Ectodermal cell (in vitro differentiated cells): ENCODE results near the gene WDR88.
"Not testable (repeated sequence)": the region's sequence is repeated elsewhere in the genome, so short reads cannot be mapped to it uniquely, and the experiment has no call there.

ENCODE experiments used
- H3K27ac ChIP-seq: 2 replicates; pipeline ENCODE4 v1.7.0; 2013; ENCODE audit warnings: mild to moderate bottlenecking, low read depth, low read length; ENCODE audit not compliant: insufficient read depth, poor library complexity, severe bottlenecking
- H3K27me3 ChIP-seq: 2 replicates; pipeline ENCODE4 v1.7.0; 2013; ENCODE audit warnings: mild to moderate bottlenecking, low read length; ENCODE audit not compliant: insufficient read depth, control insufficient read depth, poor library complexity, severe bottlenecking
- H3K36me3 ChIP-seq: one replicate; pipeline ENCODE4 v1.7.0; 2013; ENCODE audit warnings: low read length; ENCODE audit not compliant: control insufficient read depth, insufficient read depth
- H3K4me1 ChIP-seq: one replicate; pipeline ENCODE4 v1.7.0; 2013; ENCODE audit warnings: low read length; ENCODE audit not compliant: control insufficient read depth, insufficient read depth
- H3K4me3 ChIP-seq: 2 replicates; pipeline ENCODE4 v1.7.0; 2013; ENCODE audit warnings: low read depth, low read length, control low read depth; ENCODE audit not compliant: insufficient read depth
- H3K9me3 ChIP-seq: 2 replicates; pipeline ENCODE4 v1.7.0; 2013; ENCODE audit warnings: mild to moderate bottlenecking, low read length, moderate library complexity; ENCODE audit not compliant: control insufficient read depth
- WGBS, 2 experiments: methylation state at CpG; one replicate each; pipeline ENCODE4 v1.1.7; 2013; ENCODE audit warnings: missing lambda C conversion rate in 2 of 2; 5-methylcytosine and 5-hydroxymethylcytosine counted together

WDR88 gene

GRCh38 chr19:33177417-33177979 is 45.6 kb downstream of the WDR88 start:
- H3K4me3 ChIP-seq, result peak overlapping the region; percentile 65
- H3K9me3 ChIP-seq, result no peaks in the 10 kb centered on the region
- no peaks in the 10 kb centered on the region for H3K27me3 ChIP-seq
- 1 to 2% methylated on average over 38 of the region's 38 CpGs for WGBS, 2 experiments
- H3K4me1 ChIP-seq, result peaks cover 14% of the 10 kb centered on the region
- H3K27ac ChIP-seq, result peak overlapping the region; percentile 75
- no peaks in the 10 kb centered on the region for H3K36me3 ChIP-seq

GRCh38 chr19:33186431-33187182 is 54.7 kb downstream of the WDR88 start:
- H3K9me3 ChIP-seq, result no peaks in the 10 kb centered on the region
- H3K4me1 ChIP-seq, result no peaks in the 10 kb centered on the region
- no peak overlapping the region for H3K4me3 ChIP-seq
- no peaks in the 10 kb centered on the region for H3K27me3 ChIP-seq
- WGBS, 2 experiments, result 62 to 70% methylated on average over 10 of the region's 11 CpGs
- H3K27ac ChIP-seq, result no peak overlapping the region
- H3K36me3 ChIP-seq, result no peaks in the 10 kb centered on the region

GRCh38 chr19:33187183-33187540 is 55.2 kb downstream of the WDR88 start:
- H3K4me3 ChIP-seq, result no peak overlapping the region
- no peaks in the 10 kb centered on the region for H3K36me3 ChIP-seq
- WGBS, 2 experiments, result 79 to 84% methylated on average over 8 of the region's 8 CpGs
- no peaks in the 10 kb centered on the region for H3K9me3 ChIP-seq
- no peak overlapping the region for H3K27ac ChIP-seq
- no peaks in the 10 kb centered on the region for H3K4me1 ChIP-seq
- peaks cover under 1% of the 10 kb centered on the region for H3K27me3 ChIP-seq

DNA sequence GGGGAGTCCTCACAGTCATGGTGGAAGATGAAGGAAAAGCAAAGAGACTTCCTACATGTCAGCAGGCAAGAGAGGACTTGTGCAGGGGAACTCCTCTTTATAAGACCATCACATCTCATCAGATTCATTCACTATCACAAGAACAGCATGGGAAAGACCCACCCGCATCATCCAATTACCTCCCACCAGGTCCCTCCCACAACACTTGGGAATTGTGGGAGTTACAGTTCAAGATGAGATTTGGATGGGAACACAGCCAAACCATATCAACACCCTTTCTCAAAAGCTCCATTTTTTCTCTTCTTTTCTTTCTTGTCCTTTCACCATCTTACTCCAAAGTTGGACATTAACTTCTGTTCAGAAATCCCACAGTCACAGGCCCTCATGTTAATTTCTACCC is 57.5 kb downstream of the WDR88 start:
- Histone ChIP-seq H3K4me1 (no peaks in the 10 kb centered on the region), H3K27me3 (peaks cover 18% of the 10 kb centered on the region), H3K4me3 (no peak overlapping the region), H3K9me3 (no peaks in the 10 kb centered on the region), H3K36me3 (no peaks in the 10 kb centered on the region), H3K27ac (no peak overlapping the region)
- no CpG with 5 or more reads among the region's 1 CpG for WGBS, 2 experiments

DNA sequence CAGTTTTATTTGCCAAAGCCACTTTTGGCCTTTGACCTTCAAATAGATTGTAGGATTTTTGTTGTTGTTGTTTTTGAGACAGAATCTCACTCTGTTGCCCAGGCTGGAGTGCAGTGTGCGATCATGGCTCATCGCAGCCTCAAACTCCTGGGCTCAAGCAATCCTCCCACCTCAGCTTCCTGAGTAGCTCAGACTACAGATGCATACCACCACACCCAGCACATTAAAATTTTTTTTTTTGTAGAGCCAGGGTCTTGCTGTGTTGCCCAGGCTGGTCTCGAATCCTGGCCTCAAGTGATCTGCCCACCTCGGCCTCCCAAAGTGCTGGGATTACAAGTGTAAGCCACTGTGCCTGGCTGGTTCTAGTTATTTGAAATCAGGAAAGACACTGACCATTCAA is 59.2 kb downstream of the WDR88 start:
- peaks cover 25% of the 10 kb centered on the region for H3K27me3 ChIP-seq
- H3K36me3 ChIP-seq, H3K4me3 ChIP-seq, H3K27ac ChIP-seq, H3K9me3 ChIP-seq, H3K4me1 ChIP-seq: not testable (repeated sequence)
- 87 to 89% methylated on average over 4 of the region's 4 CpGs for WGBS, 2 experiments

- H3K36me3 ChIP-seq, result no peaks in the 10 kb centered on the region
- no peaks in the 10 kb centered on the region for H3K4me1 ChIP-seq
- peaks cover 25% of the 10 kb centered on the region for H3K27me3 ChIP-seq
- H3K9me3 ChIP-seq, result no peaks in the 10 kb centered on the region
- no peak overlapping the region for H3K4me3 ChIP-seq
- no peak overlapping the region for H3K27ac ChIP-seq
- WGBS, 2 experiments, result 92 to 93% methylated on average over 6 of the region's 6 CpGs
These were observed 59.6 kb downstream of the WDR88 start for GRCh38 chr19:33191501-33191900.

GRCh38 chr19:33192010-33192409 is 60.1 kb downstream of the WDR88 start:
- no peaks in the 10 kb centered on the region for H3K36me3 ChIP-seq
- H3K27me3 ChIP-seq, result peaks cover 25% of the 10 kb centered on the region
- no peaks in the 10 kb centered on the region for H3K9me3 ChIP-seq
- no peaks in the 10 kb centered on the region for H3K4me1 ChIP-seq
- no peak overlapping the region for H3K4me3 ChIP-seq
- H3K27ac ChIP-seq, result no peak overlapping the region
- 85 to 87% methylated on average over 7 of the region's 7 CpGs for WGBS, 2 experiments

GRCh38 chr19:33193269-33193864 is 61.5 kb downstream of the WDR88 start:
- 91 to 95% methylated on average over 6 to 8 of the region's 8 CpGs for WGBS, 2 experiments
- Histone ChIP-seq H3K9me3 (no peaks in the 10 kb centered on the region), H3K27me3 (peaks cover 25% of the 10 kb centered on the region), H3K36me3 (peaks cover 2% of the 10 kb centered on the region), H3K27ac (no peak overlapping the region), H3K4me1 (no peaks in the 10 kb centered on the region), H3K4me3 (no peak overlapping the region)

DNA sequence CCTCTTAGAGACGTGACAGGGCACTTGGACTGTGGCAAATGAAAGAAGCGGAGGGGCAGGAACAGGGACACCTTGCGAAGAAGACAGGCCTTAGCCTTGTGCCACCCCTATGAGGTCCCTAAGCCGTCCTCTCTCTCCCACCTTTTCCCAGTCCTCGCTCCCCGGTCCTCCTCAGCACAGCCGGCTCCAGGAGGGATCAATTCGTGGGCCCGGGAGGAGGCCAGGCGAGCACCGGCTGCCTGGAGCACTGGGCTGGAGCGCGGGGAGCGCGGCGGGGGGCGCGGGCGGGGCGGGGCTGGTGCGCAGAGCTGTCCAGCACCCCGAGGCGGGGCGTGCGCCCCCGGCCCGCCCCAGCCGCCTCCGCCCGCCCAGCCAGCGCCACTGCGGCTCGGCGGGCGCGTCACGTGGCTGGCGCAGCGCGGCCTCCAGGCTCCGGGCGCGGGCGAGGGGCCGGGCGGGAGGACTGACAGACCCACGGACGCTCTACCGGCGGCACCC is 62.0 kb downstream of the WDR88 start, which contains the start of gene LRP3:
TSS of gene LRP3 (plus strand) at position 466 of the 498 bp plus-strand sequence. CDS start 456 bp downstream, outside the sequence.
- WGBS, 2 experiments, result 5% methylated on average over 50 of the region's 50 CpGs
- Histone ChIP-seq H3K4me3 (peak within 1 kb of the TSS; percentile 62), H3K27ac (no peak within 1 kb of the TSS), H3K9me3 (no peaks in the 10 kb centered on the region), H3K36me3 (peaks cover 2% of the 10 kb centered on the region), H3K4me1 (no peaks in the 10 kb centered on the region), H3K27me3 (peaks cover 25% of the 10 kb centered on the region)

GRCh38 chr19:33194532-33194885 is 62.6 kb downstream of the WDR88 start:
- 0% methylated on average over 57 of the region's 57 CpGs for WGBS, 2 experiments
- Histone ChIP-seq H3K27me3 (peaks cover 25% of the 10 kb centered on the region), H3K9me3 (no peaks in the 10 kb centered on the region), H3K27ac (no peak overlapping the region), H3K4me3 (peak overlapping the region; percentile 62), H3K4me1 (no peaks in the 10 kb centered on the region), H3K36me3 (peaks cover 2% of the 10 kb centered on the region)
